ENCODE data around the gene MS4A14. TPM values are rescaled to one million over a fixed set of nuclear protein-coding genes. Genes with fewer than 3 reads are reported as not detected.

MS4A14 gene
- total RNA-seq, 4 donors from 2014 or later: 1.2 to 3.4 (median 2.7) TPM; not detected in 1

DNA sequence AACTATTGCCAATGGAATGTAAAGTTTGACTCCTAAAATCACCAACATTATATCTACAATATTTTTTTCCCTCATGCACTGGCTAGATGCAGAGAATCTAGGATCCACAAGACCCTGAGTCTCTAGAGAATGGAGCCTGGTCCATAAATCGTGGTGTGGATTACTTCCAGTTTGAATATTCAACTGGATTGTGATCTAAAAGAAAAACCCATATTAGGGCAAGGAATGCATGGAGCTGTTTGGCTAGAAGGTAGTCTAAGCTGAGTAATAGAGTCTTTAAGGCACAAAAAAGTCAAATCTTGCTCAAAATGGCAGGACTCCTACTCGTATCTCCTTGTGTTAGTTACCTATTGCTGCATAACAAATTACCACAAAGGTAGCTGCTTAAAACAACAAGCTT lies 23.8 kb downstream of the MS4A14 start:
- Histone ChIP-seq H3K27ac (no peak overlapping the region), H3K36me3 (no peaks in the 10 kb centered on the region), H3K4me1 (no peaks in the 10 kb centered on the region), H3K27me3 (no peaks in the 10 kb centered on the region), H3K4me3 (no peak overlapping the region), H3K9me3 (peaks cover 0 to 6% of the 10 kb centered on the region in 2 donors)
- intact Hi-C loops (cut with DNase I; ENCODE audit: low total_unique reads) (no loop called here), in situ Hi-C loops (cut with MboI; ENCODE audit: low pct_ligation_motif_present in 1 of 4, low pct_unique_long_range_greater_than_20kb in 1 of 4, low sequenced_read_pairs in 3 of 4) (no loop called here)
- WGBS, 2 donors (ENCODE audit: low coverage in 1 of 2): 33 to 38% methylated on average over 2 of the region's 2 CpGs
- TF ChIP-seq EP300 (IDR thresholded peaks at IDR 0.05; ENCODE audit: low read depth): no peak
- TF ChIP-seq, protein P1, sequence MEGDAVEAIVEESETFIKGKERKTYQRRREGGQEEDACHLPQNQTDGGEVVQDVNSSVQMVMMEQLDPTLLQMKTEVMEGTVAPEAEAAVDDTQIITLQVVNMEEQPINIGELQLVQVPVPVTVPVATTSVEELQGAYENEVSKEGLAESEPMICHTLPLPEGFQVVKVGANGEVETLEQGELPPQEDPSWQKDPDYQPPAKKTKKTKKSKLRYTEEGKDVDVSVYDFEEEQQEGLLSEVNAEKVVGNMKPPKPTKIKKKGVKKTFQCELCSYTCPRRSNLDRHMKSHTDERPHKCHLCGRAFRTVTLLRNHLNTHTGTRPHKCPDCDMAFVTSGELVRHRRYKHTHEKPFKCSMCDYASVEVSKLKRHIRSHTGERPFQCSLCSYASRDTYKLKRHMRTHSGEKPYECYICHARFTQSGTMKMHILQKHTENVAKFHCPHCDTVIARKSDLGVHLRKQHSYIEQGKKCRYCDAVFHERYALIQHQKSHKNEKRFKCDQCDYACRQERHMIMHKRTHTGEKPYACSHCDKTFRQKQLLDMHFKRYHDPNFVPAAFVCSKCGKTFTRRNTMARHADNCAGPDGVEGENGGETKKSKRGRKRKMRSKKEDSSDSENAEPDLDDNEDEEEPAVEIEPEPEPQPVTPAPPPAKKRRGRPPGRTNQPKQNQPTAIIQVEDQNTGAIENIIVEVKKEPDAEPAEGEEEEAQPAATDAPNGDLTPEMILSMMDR (IDR thresholded peaks at IDR 0.05): no peak
- no peak for TF ChIP-seq POLR2A (IDR thresholded peaks at IDR 0.05)
- TF ChIP-seq POLR2AphosphoS5 (IDR thresholded peaks at IDR 0.05): no peak
- DNase-seq: no peak

DNA sequence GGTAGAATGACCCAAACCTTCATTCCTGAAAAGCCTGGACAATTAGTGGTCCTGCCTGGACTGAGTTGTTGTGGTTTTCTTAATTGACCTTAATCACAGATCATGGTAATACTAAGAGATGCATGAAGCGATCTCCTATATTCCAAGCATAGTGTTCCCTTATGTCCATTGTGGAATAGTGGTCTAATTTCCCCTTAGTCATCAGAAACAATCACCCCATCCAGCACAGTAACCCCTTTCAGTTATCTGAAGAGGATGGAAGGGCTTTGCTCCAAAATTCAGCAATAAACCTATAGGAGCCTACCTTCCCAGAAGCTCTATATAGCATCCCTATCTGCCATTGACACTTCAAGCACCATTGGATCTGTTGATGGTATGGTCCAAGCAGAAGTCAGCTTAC lies 26.4 kb downstream of the MS4A14 start:
- intact Hi-C loops (cut with DNase I; ENCODE audit: low total_unique reads) (no loop called here), in situ Hi-C loops (cut with MboI; ENCODE audit: low pct_ligation_motif_present in 1 of 4, low pct_unique_long_range_greater_than_20kb in 1 of 4, low sequenced_read_pairs in 3 of 4) (no loop called here)
- WGBS, 2 donors (ENCODE audit: low coverage in 1 of 2): 95% methylated on average over 1 of the region's 1 CpG; no CpG with 5 or more reads in 1 of the 2 donors
- no peaks in the 10 kb centered on the region for H3K27me3 ChIP-seq
- no peaks in the 10 kb centered on the region for H3K36me3 ChIP-seq
- no peak overlapping the region for H3K27ac ChIP-seq
- H3K4me3 ChIP-seq: no peak overlapping the region
- no peak for DNase-seq
- peaks cover 0 to 6% of the 10 kb centered on the region in 2 donors for H3K9me3 ChIP-seq
- TF ChIP-seq EP300 (IDR thresholded peaks at IDR 0.05; ENCODE audit: low read depth): no peak
- TF ChIP-seq POLR2A (IDR thresholded peaks at IDR 0.05): no peak
- TF ChIP-seq, protein P1 (IDR thresholded peaks at IDR 0.05): no peak
- no peak for TF ChIP-seq POLR2AphosphoS5 (IDR thresholded peaks at IDR 0.05)
- no peaks in the 10 kb centered on the region for H3K4me1 ChIP-seq

DNA sequence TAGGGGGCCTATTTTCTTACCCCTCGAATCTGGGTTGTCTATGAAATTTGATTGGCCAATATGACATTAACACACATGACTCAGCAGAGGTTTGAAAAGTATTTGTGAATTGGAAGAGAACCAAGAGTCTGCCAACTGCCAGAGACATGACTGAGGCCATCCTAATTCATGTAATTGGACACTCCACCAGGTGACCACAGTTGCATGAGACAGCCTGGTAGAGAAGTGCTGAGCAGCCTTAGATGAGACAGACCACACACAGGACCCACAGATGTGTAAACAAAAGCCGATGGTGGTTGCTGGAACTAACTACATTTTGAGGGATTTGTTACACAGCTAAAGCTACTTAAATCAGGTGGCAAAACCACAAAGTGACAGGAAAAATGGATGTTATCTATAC lies 32.3 kb downstream of the MS4A14 start:
- Histone ChIP-seq H3K4me3 (no peak overlapping the region), H3K9me3 (no peaks in the 10 kb centered on the region), H3K36me3 (no peaks in the 10 kb centered on the region), H3K27ac (no peak overlapping the region), H3K4me1 (no peaks in the 10 kb centered on the region), H3K27me3 (no peaks in the 10 kb centered on the region)
- intact Hi-C loops (cut with DNase I; ENCODE audit: low total_unique reads) (no loop called here), in situ Hi-C loops (cut with MboI; ENCODE audit: low pct_ligation_motif_present in 1 of 4, low pct_unique_long_range_greater_than_20kb in 1 of 4, low sequenced_read_pairs in 3 of 4) (no loop called here)
- TF ChIP-seq POLR2AphosphoS5 (IDR thresholded peaks at IDR 0.05): no peak
- no peak for TF ChIP-seq POLR2A (IDR thresholded peaks at IDR 0.05)
- no peak for TF ChIP-seq EP300 (IDR thresholded peaks at IDR 0.05; ENCODE audit: low read depth)
- TF ChIP-seq, protein P1 (IDR thresholded peaks at IDR 0.05): no peak
- no peak for DNase-seq
- WGBS, 2 donors (ENCODE audit: low coverage in 1 of 2): 58% methylated on average over 2 of the region's 2 CpGs; no CpG with 5 or more reads in 1 of the 2 donors

DNA sequence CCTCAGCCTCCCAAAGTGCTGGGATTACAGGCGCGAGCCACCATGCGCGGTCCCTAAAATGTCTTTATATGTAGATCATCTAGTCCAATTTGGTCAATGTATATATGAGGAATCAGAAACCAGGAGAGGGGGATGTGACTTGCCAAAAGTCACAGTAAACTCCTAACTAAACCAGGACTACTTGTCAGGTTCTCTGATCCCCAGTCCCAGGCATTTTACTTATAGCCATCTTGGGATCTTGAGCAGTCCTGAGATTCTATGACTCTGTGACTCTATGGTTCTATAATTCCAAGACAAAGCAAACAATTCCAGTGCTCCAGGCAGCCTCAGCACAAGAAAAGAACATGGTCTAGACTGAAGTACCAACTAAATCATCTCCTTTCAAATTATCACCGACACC lies 33.0 kb downstream of the MS4A14 start, which contains the start of gene MS4A5:
MS4A5 (plus strand) TSS at position 301 of the 400 bp plus-strand sequence. CDS start 103 bp downstream, outside the sequence.
- Histone ChIP-seq H3K4me1 (no peaks in the 10 kb centered on the region), H3K4me3 (no peak within 1 kb of the TSS), H3K9me3 (no peaks in the 10 kb centered on the region), H3K27me3 (no peaks in the 10 kb centered on the region), H3K36me3 (no peaks in the 10 kb centered on the region), H3K27ac (no peak within 1 kb of the TSS)
- DNase-seq: no peak
- WGBS, 2 donors (ENCODE audit: low coverage in 1 of 2): 95 to 100% methylated on average over 1 to 5 of the region's 5 CpGs
- in situ Hi-C loops (cut with MboI; ENCODE audit: low pct_ligation_motif_present in 1 of 4, low pct_unique_long_range_greater_than_20kb in 1 of 4, low sequenced_read_pairs in 3 of 4) (no loop called here), intact Hi-C loops (cut with DNase I; ENCODE audit: low total_unique reads) (no loop called here)
- TF ChIP-seq EP300 (IDR thresholded peaks at IDR 0.05; ENCODE audit: low read depth) (no peak), POLR2AphosphoS5 (IDR thresholded peaks at IDR 0.05) (no peak), POLR2A (IDR thresholded peaks at IDR 0.05) (no peak)
- TF ChIP-seq, protein P1 (IDR thresholded peaks at IDR 0.05): no peak
